HG02885 (cell line): Measurements from ENCODE around the gene CSRP1.
"Not testable (repeated sequence)": the region's sequence is repeated elsewhere in the genome, so short reads cannot be mapped to it uniquely, and the experiment has no call there.

Experiments used
- ATAC-seq: cut with Tn5 transposase; IDR thresholded peaks from one replicate; pipeline ENCODE4 v1.9.1; 2021; ENCODE audit warnings: mild to moderate bottlenecking; ENCODE audit not compliant: unreplicated experiment, poor library complexity

CSRP1 gene

GRCh38 chr1:201481761-201482493, 25.0 kb downstream of the CSRP1 start:
- peak; percentile 76 for ATAC-seq

- no peak for ATAC-seq
These were observed 25.9 kb downstream of the CSRP1 start for GRCh38 chr1:201481004-201481380.

GRCh38 chr1:201480231-201481003, 26.5 kb downstream of the CSRP1 start:
- peak; percentile 57 for ATAC-seq

- ATAC-seq = no peak
These were observed 27.7 kb downstream of the CSRP1 start for GRCh38 chr1:201479201-201479730.

GRCh38 chr1:201478666-201479065, 28.3 kb downstream of the CSRP1 start:
- not testable (repeated sequence) for ATAC-seq

DNA sequence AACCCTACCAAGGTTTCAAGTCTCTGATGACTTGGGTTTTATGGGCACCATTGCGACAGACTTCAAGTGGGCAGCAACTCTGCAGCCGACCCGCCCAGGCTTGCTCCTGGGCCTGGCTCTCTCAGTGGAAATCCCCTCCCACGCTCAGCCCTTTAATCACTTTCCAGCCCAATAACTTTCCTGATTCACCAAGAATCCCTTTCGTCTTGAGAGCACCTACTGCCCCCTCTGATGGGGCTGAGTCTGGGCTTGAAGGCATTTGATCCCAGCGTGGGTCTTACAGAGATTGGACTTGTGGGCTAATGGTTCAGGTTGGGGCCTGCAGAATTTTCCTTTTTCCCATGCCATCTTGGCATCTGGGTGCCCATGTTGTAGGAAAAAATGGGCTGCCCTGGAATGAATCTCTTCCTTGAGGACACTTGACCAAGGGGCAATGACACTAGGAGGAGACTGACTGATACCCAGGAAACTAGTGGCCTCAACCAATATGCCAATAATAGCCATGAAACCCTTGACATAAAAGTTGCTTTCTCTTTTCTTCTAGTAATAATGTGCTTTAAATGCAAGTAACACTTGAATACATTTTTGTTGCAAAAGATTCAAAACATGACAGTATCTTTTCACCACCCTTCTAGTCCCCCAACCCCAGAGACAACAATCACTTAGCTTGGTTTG, 30.1 kb downstream of the CSRP1 start:
- no peak for ATAC-seq

DNA sequence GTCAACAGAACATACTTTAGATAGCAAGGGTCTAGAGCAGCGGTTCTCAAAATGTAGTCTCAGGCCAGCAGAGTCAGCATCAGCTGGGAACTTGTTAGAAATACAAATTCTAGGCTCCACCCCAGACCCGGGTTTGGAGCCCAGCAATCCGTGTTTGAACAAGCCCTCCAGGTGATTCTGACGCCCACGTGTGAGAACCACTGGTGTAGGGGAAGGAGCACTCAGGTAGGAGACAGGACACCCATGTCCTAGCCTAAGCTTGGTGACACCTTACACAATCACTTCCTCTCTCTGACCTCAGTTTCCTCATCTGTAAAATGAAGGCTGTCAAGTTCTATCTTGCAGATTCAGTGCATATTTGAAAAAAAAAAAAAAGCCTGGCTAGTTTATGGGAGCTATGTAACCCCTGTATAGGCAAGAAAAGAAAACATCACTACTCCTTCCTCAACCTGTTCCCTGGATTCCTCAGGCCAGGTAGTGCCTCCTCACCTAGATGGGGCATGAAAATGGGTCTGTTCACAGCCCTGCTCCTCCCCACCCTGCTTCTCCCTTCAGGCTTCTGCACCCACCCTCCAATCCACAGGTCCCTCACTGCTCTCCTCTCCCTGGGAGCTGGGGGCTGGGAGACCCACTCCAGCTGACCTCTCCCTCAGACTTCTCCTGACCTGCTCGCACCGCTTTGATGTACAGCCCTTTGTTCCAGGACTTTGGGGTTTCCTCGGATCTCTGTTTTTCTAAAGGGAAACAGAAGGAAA, 30.8 kb downstream of the CSRP1 start:
- ATAC-seq = no peak

- no peak for ATAC-seq
These were observed 31.8 kb downstream of the CSRP1 start for GRCh38 chr1:201475130-201475529.

- ATAC-seq = no peak
These were observed 33.6 kb downstream of the CSRP1 start for GRCh38 chr1:201473296-201473695.

DNA sequence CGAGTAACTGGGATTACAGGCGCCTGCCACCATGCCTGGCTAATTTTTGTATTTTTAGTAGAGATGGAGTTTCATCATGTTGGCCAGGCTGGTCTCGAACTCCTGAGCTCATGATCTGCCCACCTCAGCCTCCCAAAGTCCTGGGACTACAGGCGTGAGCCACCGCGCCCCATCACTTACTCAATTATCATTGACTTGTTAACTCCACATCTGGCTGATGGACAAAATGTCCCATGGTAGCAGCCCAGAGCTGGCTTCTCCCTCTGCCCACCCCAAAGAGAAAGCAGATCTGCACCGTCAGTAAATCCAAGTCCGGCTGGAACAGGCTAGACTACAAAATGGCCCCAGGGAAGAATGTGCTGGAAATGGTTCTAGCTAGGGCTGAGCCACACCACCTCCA, 34.6 kb downstream of the CSRP1 start:
- ATAC-seq = not testable (repeated sequence)

- no peak for ATAC-seq
These were observed 35.2 kb downstream of the CSRP1 start for GRCh38 chr1:201471772-201472171.

GRCh38 chr1:201470581-201470980, 36.3 kb downstream of the CSRP1 start:
- no peak for ATAC-seq

- no peak for ATAC-seq
These were observed 37.3 kb downstream of the CSRP1 start for GRCh38 chr1:201469645-201470074.

DNA sequence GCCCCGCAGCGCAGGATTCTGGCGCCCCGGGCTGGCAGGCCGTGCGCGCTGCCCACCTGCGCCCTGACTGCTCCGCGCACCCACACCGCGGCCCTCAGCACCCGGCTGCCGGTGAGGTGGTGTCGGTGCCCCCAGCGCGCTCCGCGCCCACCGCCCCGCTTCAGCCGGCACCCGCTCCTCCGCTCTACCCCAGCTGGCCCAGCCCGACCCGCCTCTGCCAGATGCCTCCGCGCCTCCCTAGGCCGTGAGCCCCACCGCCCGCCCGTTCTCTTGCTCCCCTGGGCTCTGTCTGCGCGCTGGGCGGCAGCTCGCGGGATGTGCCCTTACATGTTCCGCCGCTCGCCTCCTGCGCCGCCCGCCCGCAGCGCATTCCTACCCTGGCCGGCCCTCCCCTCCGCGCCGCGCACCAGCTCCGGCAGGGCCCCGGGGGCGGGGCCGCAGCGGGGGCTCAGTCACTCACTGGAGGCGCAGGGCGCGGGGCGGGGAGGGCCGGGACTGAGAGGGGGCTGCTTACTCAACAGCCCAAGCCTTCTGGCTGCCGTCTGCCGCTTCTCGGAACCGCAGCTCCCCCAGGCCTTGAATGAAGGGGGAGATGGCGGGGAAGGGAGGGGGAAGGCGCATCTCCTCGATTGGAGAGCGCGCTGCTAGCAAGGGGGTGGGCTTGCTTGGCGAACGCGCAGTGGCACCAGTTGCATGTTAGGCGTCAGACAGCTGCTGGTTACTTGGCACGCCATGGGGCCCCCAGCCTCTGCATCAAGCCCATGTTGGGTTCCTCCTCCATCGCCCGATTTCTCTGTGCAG, 37.9 kb downstream of the CSRP1 start, which contains the start of gene PHLDA3:
TSS of gene PHLDA3 (minus strand) at position 345 of the 801 bp plus-strand sequence. CDS start 402 bp downstream, outside the sequence.
- ATAC-seq = peak; percentile 82

GRCh38 chr1:201468501-201468843, 38.5 kb downstream of the CSRP1 start:
- ATAC-seq = peak; percentile 52

- no peak for ATAC-seq
These were observed 40.4 kb downstream of the CSRP1 start for GRCh38 chr1:201466492-201466891.

DNA sequence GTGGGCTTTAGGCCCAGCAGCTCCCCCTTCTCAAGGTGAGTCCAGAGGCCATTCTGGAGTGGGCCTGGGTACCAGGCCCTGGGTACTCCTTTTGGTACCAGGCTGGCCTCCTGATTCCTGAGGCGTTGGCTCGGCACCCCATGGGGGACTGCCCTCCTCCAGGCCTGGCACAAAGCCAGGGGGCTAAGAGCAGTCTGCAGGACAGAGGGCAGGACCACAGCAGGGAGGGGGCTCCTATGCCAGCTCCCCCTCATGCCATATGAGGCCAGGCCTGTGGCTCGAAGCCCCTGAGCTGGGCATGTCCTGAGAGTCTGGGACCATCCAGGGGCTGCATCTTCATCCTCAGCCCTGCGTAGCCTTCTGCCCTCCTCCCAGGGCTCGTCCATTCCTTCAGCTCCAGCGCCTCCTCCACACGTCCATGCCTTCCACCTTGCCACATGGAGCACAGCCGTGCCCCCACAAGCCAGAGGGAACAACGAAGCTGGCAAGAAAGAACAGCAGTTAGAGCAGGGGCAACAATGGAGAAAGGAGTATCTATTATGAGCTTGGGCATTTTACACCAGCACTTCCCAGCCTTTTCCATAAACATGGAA, 41.1 kb downstream of the CSRP1 start:
- no peak for ATAC-seq

GRCh38 chr1:201463071-201463552, 43.8 kb downstream of the CSRP1 start:
- no peak for ATAC-seq
